ENCODE results near the gene LRMDA. TPM values are rescaled to one million over a fixed set of nuclear protein-coding genes. Genes with fewer than 3 reads are reported as not detected.

The LRMDA gene
- total RNA-seq, 4 donors from 2014 or later = 12.0 to 15.9 (median 13.9) TPM

DNA sequence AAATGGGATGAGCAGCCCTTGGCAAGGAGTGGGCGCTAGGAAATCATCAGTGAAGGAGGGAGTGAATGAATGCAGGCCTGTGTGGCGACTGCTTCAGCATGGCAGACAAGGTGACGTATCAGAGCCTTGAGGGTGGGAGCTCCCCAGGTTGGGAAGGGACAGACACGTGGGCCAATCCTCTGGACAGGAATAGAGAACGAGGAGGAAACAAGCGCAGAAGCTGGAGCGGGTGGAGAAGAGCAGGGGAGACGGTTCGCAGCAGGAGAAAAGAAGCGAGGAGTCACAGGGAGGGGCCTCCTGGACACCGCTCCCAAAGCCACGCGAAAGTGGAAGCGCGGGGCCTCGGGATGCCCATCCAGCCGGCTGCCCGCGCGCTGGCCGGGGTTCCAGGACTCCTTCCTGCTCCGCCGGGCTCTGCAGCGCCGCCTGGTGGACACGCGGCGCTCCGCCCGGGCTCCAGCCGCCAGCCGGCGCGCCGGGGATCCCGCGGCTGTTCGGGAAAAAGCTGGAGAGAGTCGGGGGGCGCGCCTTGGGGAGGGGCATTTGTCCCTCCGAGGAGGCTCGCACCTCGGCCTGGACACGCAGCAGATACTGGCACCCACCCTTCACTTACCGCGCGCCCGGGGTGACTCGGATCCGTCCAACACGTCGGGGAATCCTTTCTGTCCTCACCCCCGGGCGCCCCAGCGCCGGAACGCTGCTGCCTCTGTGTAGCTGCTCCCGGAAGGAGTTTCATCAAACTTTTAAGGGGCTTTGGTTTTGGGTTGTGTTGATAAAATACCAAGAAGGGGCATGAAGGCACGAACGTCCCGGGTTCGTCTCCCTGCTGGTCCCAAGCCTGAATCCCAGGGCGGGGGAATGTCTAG, 36.1 kb upstream of the LRMDA start:
- peak; percentile 11 for ATAC-seq (ENCODE audit: low FRiP score)
- TF ChIP-seq, protein P1, sequence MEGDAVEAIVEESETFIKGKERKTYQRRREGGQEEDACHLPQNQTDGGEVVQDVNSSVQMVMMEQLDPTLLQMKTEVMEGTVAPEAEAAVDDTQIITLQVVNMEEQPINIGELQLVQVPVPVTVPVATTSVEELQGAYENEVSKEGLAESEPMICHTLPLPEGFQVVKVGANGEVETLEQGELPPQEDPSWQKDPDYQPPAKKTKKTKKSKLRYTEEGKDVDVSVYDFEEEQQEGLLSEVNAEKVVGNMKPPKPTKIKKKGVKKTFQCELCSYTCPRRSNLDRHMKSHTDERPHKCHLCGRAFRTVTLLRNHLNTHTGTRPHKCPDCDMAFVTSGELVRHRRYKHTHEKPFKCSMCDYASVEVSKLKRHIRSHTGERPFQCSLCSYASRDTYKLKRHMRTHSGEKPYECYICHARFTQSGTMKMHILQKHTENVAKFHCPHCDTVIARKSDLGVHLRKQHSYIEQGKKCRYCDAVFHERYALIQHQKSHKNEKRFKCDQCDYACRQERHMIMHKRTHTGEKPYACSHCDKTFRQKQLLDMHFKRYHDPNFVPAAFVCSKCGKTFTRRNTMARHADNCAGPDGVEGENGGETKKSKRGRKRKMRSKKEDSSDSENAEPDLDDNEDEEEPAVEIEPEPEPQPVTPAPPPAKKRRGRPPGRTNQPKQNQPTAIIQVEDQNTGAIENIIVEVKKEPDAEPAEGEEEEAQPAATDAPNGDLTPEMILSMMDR (IDR thresholded peaks at IDR 0.05) = peak in 2 of 3 donors; percentile 40 to 87
- no peak for DNase-seq (ENCODE audit: low spot score)

DNA sequence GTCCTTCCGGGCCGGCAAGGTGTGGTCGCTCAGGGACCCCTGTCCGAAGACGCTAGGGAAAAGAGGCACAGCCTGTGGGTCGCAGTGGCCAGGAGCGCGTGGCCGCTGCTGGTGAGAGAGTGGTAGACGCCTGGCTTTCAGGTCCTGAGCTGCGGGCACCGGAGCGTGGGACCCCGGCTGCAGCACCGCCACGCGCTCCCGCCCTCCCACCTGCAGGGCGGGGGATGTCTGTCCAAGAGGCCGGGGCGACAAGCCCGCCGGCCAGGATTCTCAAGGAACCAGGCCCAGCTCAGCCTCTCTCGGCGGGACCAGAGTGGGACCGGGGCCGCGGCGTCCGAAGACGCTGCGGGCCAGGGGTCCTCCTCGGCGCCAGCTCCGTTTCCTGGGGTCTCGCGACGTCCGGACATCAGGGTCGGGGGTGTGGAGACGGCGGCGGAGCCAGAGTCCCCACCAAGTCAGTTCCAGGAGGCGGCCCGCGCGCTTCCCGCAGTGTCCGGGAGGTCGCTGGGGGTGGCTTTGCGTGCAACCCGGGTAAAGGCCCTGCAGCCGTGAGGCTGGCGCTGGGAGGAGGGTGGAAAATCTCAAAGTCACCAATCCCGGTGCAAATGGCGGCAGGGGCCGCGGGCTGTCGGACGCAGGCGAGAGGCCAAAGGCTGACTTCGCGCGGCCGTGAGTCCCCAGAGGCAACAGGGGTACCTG, 35.3 kb upstream of the LRMDA start:
- TF ChIP-seq, protein P1 (IDR thresholded peaks at IDR 0.05) = no peak
- DNase-seq (ENCODE audit: low spot score) (no peak), ATAC-seq (ENCODE audit: low FRiP score) (no peak)

DNA sequence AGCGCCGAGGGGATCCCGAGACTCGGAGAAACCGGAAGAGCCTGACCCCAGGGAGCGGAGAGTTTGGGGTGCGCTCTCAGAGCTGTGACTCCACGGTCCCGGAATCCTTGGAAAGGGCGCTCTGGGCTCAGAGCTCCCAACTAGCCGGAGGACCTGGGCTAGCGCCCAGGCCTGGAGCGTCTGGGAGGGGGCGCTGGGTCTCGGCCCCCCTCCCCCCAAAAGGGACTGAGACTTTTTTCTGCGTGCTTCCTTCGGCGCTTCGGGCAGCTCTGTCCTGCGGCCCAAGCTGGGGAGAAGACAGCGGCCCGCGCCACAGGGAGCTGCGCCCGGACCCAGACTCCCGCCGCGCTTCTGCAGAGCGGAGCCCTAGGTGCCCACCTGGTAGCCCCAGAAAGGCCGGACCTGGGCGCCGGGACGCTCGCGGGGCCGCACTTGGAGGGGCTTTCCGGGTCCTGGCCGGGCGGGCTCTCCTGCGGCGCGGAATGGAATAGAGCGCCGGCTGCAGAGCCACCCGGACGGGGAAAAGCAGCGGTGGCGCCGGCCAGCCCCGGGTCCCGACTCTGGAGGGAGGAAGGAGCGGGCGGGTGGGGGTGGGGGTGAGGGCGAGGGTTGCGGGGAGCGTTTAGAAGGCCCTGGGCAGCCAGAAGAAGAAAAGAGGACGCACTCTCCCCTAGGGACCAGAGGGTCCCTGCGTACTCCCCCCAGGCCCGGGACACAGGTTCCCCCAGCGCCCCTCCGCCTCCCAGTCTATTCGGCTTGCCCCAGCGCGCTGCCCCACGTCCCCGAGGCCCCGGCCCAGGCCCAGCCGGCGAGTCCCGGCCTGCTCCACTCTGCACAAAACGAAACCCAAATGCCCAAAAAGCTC, 34.6 kb upstream of the LRMDA start:
- no peak for DNase-seq (ENCODE audit: low spot score)
- ATAC-seq (ENCODE audit: low FRiP score) = no peak

DNA sequence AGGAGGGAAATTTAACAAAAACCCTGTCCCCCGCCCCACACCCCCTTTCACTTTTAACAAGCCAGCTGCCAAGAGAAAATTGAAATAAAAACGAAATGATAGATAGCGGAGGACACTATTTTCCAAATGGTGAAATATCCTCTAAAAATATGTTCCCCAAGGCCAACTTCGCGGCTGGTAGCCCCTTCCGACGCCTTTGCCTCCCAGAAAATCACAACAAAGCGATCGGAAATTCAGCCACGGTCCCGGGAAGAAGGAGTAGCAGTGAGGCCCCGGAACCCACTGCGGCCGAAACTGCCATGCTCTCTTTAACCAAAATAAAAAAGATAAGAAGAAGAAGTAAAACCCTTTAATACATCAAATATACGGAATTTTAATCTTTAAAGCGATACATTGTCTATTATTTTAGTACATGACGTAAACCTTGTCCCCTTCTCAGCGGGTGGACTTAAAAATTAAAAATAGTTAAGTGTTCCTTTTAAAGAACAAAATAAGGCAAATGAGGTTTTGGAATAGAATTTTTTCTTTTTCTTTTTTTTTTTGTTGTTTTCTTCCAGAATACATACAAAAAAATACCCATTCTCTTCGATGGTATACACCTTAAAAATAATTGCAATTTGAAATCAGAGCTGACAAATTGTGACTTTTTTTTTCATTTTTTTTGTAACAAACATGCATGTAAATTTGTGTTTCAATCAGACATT, 33.8 kb upstream of the LRMDA start:
- ATAC-seq (ENCODE audit: low FRiP score) = no peak
- TF ChIP-seq, protein P1 (IDR thresholded peaks at IDR 0.05) = no peak
- no peak for DNase-seq (ENCODE audit: low spot score)

More for the DNA sequence above, 34.6 kb upstream of the LRMDA start:
- TF ChIP-seq, protein P1 (IDR thresholded peaks at IDR 0.05) = no peak

DNA sequence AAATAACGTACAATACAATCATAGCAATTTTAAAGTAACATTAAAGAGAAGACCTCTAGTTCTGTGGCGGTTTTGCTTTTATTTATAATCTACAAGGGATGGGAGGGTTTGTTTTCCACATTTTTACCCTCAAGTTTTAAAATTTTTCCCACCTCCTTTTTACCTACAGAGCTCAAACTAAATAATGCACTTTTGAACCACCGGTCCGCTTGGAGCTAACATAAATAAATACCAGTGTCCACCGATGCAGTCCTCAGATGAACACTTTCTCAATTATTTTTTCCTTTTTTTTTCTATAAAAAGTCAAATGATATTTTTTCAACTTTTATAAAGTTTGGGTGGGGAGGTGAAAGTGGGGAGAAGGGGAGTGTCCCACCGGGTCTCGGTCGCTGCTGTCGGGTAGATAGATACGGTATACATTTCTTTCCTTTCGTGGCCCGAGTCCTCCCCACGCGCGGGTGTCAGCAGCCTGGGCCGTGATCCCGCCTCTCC, 33.2 kb upstream of the LRMDA start:
- ATAC-seq (ENCODE audit: low FRiP score) (no peak), DNase-seq (ENCODE audit: low spot score) (no peak)
- TF ChIP-seq, protein P1 (IDR thresholded peaks at IDR 0.05) = no peak

Measured in omental fat pad (tissue), 4 donors.